GM23338 (cell line): ENCODE measurements around the gene IKBIP. TPM values are rescaled to one million over a fixed set of nuclear protein-coding genes. Genes with fewer than 3 reads are reported as not detected.

Source experiments
- ATAC-seq: fragments of 200-7000 bp; cut with Tn5 transposase; 3 replicates; pipeline ENCODE4 v1.9.1; 2020
- DNase-seq: peaks from one replicate; pipeline ENCODE4 v3.0.0-alpha.2; 2015; ENCODE audit warnings: low spot score
- H2AFZ ChIP-seq: fragments of 200-600 bp; sonication (generic); 2 replicates; pipeline ENCODE4 v1.8.0; 2016; ENCODE audit warnings: antibody characterized with exemption, mild to moderate bottlenecking, moderate library complexity
- H3F3A ChIP-seq: fragments of 200-600 bp; sonication (generic); replicated peaks from 2 replicates; pipeline ENCODE4 v1.8.0; 2017; ENCODE audit warnings: antibody characterized with exemption, mixed run types, low read depth
- H3K27ac ChIP-seq: fragments of 200-600 bp; sonication (generic); 2 replicates; pipeline ENCODE4 v1.6.1; 2016; ENCODE audit warnings: low read depth
- H3K27me3 ChIP-seq: fragments of 200-600 bp; sonication (generic); 2 replicates; pipeline ENCODE4 v1.8.0; 2016; ENCODE audit warnings: mild to moderate bottlenecking, mixed run types, moderate library complexity; ENCODE audit not compliant: insufficient read depth
- H3K36me3 ChIP-seq: fragments of 200-600 bp; sonication (generic); 2 replicates; pipeline ENCODE4 v1.8.0; 2016; ENCODE audit warnings: mild to moderate bottlenecking; ENCODE audit not compliant: insufficient read depth
- H3K4me1 ChIP-seq: fragments of 200-600 bp; sonication (generic); 2 replicates; pipeline ENCODE4 v1.8.0; 2016; ENCODE audit warnings: mild to moderate bottlenecking, moderate library complexity; ENCODE audit not compliant: insufficient read depth
- H3K4me2 ChIP-seq: fragments of 200-600 bp; sonication (generic); 2 replicates; pipeline ENCODE4 v1.7.1; 2017; ENCODE audit warnings: mixed run types
- H3K4me3 ChIP-seq: fragments of 200-600 bp; sonication (generic); 2 replicates; pipeline ENCODE4 v1.6.1; 2016; ENCODE audit warnings: mixed run types
- H3K79me2 ChIP-seq: fragments of 200-600 bp; sonication (generic); replicated peaks from 2 replicates; pipeline ENCODE4 v1.8.0; 2017; ENCODE audit warnings: mild to moderate bottlenecking; ENCODE audit not compliant: insufficient read depth
- H3K9me2 ChIP-seq: fragments of 200-600 bp; sonication (generic); 2 replicates; pipeline ENCODE4 v1.8.0; 2017; ENCODE audit not compliant: insufficient read depth
- H4K20me1 ChIP-seq: fragments of 200-600 bp; sonication (generic); replicated peaks from 2 replicates; pipeline ENCODE4 v1.8.0; 2017; ENCODE audit warnings: mild to moderate bottlenecking; ENCODE audit not compliant: insufficient read depth
- H3K27ac Mint-ChIP-seq: 2 replicates; pipeline ENCODE4 v1.8.0; 2020; ENCODE audit warnings: inconsistent platforms, mild to moderate bottlenecking, moderate library complexity, mixed read lengths
- H3K27me3 Mint-ChIP-seq: 3 replicates; pipeline ENCODE4 v1.8.0; 2022; ENCODE audit warnings: low read depth, mild to moderate bottlenecking, moderate library complexity, mixed read lengths, inconsistent platforms; ENCODE audit not compliant: insufficient read depth, poor library complexity
- H3K36me3 Mint-ChIP-seq: 3 replicates; pipeline ENCODE4 v1.8.0; 2021; ENCODE audit warnings: low read depth, mild to moderate bottlenecking, inconsistent platforms, moderate library complexity, mixed read lengths
- H3K4me1 Mint-ChIP-seq: 3 replicates; pipeline ENCODE4 v1.8.0; 2020; ENCODE audit warnings: mild to moderate bottlenecking, inconsistent platforms, mixed read lengths
- H3K4me3 Mint-ChIP-seq: 3 replicates; pipeline ENCODE4 v1.8.0; 2021; ENCODE audit warnings: moderate library complexity, mild to moderate bottlenecking, inconsistent platforms, mixed read lengths
- H3K9me3 Mint-ChIP-seq: 3 replicates; pipeline ENCODE4 v1.8.0; 2020; ENCODE audit warnings: moderate library complexity, mild to moderate bottlenecking, inconsistent platforms, mixed read lengths
- CREB1 ChIP-seq: fragments of 250-450 bp; sonication (Bioruptor Pico); IDR thresholded peaks from 2 replicates; pipeline ENCODE4 v1.5.0; 2020; ENCODE audit warnings: low read depth, mild to moderate bottlenecking, moderate library complexity
- EZH2 ChIP-seq: fragments of 200-600 bp; sonication (generic); IDR thresholded peaks from one replicate; pipeline ENCODE4 v1.8.0; 2017; ENCODE audit warnings: antibody characterized with exemption, mild to moderate bottlenecking, low read depth; ENCODE audit not compliant: unreplicated experiment
- EZH2phosphoT487 ChIP-seq: fragments of 200-600 bp; sonication (generic); IDR thresholded peaks from one replicate; pipeline ENCODE4 v1.8.1; 2018; ENCODE audit warnings: antibody characterized with exemption; ENCODE audit not compliant: unreplicated experiment
- JUNB ChIP-seq: IDR thresholded peaks from one replicate; pipeline ENCODE4 v1.6.1; 2016; ENCODE audit warnings: antibody characterized with exemption; ENCODE audit not compliant: unreplicated experiment
- POLR2AphosphoS5 ChIP-seq: IDR thresholded peaks from 2 replicates; pipeline ENCODE4 v1.6.1; 2016; ENCODE audit warnings: antibody characterized with exemption, low read depth
- STAT1 ChIP-seq: IDR thresholded peaks from one replicate; pipeline ENCODE4 v1.6.1; 2016; ENCODE audit warnings: antibody characterized with exemption; ENCODE audit not compliant: unreplicated experiment
- ZNF114 ChIP-seq: fragments of 250-450 bp; sonication (Bioruptor Pico); IDR thresholded peaks from 2 replicates; pipeline ENCODE4 v1.5.0; 2020; ENCODE audit warnings: mild to moderate bottlenecking, moderate library complexity
- polyA plus RNA-seq: library from polyadenylated mRNA; unstranded; fragments of >200 nt; fragmentation: Nextera tagmentation; extraction: Ambion mirVana; gene quantifications from 2 replicates; pipeline ENCODE4 v1.2.1, GENCODE V29; 2016
- total RNA-seq: library from RNA; depleted of rRNA; stranded (reverse); fragments of >200 nt; shearing (Covaris generic); gene quantifications from 2 replicates; pipeline ENCODE4 v1.2.3, GENCODE V29; 2014
- TF ChIP-seq, protein P1 (sequence below): fragments of 250-450 bp; sonication (Bioruptor Pico); IDR thresholded peaks from 2 replicates; pipeline ENCODE4 v1.5.0; 2020; ENCODE audit warnings: mild to moderate bottlenecking, moderate library complexity
- TF ChIP-seq, protein P2 (sequence below): IDR thresholded peaks from 2 replicates; pipeline ENCODE4 v1.6.1; 2016; ENCODE audit warnings: antibody characterized with exemption
- TF ChIP-seq, protein P3 (sequence below), 2 experiments: fragments of 200-600 bp in 1 of 2; sonication (generic) in 1 of 2; conservative IDR thresholded peaks; 2 replicates each; pipeline versions ENCODE4 v1.5.1 to v1.6.1; 2016 to 2017; ENCODE audit warnings: antibody characterized with exemption in 2 of 2, low read depth in 2 of 2, mild to moderate bottlenecking in 2 of 2, moderate library complexity in 1 of 2
- TF ChIP-seq, protein P4 (sequence below): IDR thresholded peaks from one replicate; pipeline ENCODE4 v1.6.1; 2018; ENCODE audit warnings: antibody characterized with exemption; ENCODE audit not compliant: unreplicated experiment

Gene IKBIP
- total and polyA plus RNA-seq, 2 experiments from 2014 or later = 17.8 to 22.5 TPM

DNA sequence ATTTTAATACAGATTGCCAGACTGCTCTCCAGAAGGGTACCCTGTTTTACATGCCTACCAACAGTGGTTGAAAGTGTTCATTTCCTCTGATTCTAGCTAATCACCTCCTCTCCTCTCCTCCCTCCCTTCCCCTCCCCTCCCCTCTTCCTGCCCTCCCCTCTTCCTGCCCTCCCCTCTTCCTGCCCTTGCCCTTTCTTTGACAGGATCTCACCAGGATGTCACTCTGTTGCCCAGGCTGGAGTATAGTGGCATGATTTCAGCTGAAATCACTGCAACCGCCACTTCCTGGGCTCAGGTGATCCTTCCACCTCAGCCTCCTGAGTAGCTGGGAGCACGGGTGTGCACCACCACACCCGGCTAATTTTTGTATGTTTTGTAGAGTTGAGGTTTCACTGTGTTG is 25.2 kb upstream of the IKBIP start:
- no peaks in the 10 kb centered on the region for H3K27me3 Mint-ChIP-seq
- H3K4me3 ChIP-seq = no peak overlapping the region
- H3K36me3 ChIP-seq = no peaks in the 10 kb centered on the region
- no peaks in the 10 kb centered on the region for H4K20me1 ChIP-seq
- H3K79me2 ChIP-seq = no peaks in the 10 kb centered on the region
- no peak for DNase-seq
- H3K9me3 Mint-ChIP-seq = no peaks in the 10 kb centered on the region
- no peak overlapping the region for H3K27ac Mint-ChIP-seq
- no peaks in the 10 kb centered on the region for H3F3A ChIP-seq
- no peak overlapping the region for H2AFZ ChIP-seq
- no peaks in the 10 kb centered on the region for H3K4me1 Mint-ChIP-seq
- no peak for ATAC-seq
- no peaks in the 10 kb centered on the region for H3K27me3 ChIP-seq
- H3K36me3 Mint-ChIP-seq = peaks cover 19% of the 10 kb centered on the region; the same call in 2 of the 3 replicates
- H3K4me1 ChIP-seq = peaks cover 3% of the 10 kb centered on the region; the same call in 1 of the 2 replicates
- no peak overlapping the region for H3K4me3 Mint-ChIP-seq
- TF ChIP-seq EZH2 (no peak), ZNF114 (CRISPR knock-in tag) (no peak), CREB1 (CRISPR knock-in tag) (no peak), POLR2AphosphoS5 (no peak), JUNB (no peak), EZH2phosphoT487 (no peak), STAT1 (no peak)
- TF ChIP-seq, protein P1, sequence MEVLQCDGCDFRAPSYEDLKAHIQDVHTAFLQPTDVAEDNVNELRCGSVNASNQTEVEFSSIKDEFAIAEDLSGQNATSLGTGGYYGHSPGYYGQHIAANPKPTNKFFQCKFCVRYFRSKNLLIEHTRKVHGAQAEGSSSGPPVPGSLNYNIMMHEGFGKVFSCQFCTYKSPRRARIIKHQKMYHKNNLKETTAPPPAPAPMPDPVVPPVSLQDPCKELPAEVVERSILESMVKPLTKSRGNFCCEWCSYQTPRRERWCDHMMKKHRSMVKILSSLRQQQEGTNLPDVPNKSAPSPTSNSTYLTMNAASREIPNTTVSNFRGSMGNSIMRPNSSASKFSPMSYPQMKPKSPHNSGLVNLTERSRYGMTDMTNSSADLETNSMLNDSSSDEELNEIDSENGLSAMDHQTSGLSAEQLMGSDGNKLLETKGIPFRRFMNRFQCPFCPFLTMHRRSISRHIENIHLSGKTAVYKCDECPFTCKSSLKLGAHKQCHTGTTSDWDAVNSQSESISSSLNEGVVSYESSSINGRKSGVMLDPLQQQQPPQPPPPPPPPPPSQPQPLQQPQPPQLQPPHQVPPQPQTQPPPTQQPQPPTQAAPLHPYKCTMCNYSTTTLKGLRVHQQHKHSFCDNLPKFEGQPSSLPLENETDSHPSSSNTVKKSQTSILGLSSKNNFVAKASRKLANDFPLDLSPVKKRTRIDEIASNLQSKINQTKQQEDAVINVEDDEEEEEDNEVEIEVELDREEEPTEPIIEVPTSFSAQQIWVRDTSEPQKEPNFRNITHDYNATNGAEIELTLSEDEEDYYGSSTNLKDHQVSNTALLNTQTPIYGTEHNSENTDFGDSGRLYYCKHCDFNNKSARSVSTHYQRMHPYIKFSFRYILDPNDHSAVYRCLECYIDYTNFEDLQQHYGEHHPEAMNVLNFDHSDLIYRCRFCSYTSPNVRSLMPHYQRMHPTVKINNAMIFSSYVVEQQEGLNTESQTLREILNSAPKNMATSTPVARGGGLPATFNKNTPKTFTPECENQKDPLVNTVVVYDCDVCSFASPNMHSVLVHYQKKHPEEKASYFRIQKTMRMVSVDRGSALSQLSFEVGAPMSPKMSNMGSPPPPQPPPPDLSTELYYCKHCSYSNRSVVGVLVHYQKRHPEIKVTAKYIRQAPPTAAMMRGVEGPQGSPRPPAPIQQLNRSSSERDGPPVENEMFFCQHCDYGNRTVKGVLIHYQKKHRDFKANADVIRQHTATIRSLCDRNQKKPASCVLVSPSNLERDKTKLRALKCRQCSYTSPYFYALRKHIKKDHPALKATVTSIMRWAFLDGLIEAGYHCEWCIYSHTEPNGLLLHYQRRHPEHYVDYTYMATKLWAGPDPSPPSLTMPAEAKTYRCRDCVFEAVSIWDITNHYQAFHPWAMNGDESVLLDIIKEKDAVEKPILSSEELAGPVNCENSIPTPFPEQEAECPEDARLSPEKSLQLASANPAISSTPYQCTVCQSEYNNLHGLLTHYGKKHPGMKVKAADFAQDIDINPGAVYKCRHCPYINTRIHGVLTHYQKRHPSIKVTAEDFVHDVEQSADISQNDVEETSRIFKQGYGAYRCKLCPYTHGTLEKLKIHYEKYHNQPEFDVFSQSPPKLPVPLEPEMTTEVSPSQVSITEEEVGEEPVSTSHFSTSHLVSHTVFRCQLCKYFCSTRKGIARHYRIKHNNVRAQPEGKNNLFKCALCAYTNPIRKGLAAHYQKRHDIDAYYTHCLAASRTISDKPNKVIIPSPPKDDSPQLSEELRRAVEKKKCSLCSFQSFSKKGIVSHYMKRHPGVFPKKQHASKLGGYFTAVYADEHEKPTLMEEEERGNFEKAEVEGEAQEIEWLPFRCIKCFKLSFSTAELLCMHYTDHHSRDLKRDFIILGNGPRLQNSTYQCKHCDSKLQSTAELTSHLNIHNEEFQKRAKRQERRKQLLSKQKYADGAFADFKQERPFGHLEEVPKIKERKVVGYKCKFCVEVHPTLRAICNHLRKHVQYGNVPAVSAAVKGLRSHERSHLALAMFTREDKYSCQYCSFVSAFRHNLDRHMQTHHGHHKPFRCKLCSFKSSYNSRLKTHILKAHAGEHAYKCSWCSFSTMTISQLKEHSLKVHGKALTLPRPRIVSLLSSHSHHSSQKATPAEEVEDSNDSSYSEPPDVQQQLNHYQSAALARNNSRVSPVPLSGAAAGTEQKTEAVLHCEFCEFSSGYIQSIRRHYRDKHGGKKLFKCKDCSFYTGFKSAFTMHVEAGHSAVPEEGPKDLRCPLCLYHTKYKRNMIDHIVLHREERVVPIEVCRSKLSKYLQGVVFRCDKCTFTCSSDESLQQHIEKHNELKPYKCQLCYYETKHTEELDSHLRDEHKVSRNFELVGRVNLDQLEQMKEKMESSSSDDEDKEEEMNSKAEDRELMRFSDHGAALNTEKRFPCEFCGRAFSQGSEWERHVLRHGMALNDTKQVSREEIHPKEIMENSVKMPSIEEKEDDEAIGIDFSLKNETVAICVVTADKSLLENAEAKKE (CRISPR knock-in tag) = no peak
- TF ChIP-seq, protein P2, sequence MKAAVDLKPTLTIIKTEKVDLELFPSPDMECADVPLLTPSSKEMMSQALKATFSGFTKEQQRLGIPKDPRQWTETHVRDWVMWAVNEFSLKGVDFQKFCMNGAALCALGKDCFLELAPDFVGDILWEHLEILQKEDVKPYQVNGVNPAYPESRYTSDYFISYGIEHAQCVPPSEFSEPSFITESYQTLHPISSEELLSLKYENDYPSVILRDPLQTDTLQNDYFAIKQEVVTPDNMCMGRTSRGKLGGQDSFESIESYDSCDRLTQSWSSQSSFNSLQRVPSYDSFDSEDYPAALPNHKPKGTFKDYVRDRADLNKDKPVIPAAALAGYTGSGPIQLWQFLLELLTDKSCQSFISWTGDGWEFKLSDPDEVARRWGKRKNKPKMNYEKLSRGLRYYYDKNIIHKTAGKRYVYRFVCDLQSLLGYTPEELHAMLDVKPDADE = no peak
- TF ChIP-seq, protein P3, sequence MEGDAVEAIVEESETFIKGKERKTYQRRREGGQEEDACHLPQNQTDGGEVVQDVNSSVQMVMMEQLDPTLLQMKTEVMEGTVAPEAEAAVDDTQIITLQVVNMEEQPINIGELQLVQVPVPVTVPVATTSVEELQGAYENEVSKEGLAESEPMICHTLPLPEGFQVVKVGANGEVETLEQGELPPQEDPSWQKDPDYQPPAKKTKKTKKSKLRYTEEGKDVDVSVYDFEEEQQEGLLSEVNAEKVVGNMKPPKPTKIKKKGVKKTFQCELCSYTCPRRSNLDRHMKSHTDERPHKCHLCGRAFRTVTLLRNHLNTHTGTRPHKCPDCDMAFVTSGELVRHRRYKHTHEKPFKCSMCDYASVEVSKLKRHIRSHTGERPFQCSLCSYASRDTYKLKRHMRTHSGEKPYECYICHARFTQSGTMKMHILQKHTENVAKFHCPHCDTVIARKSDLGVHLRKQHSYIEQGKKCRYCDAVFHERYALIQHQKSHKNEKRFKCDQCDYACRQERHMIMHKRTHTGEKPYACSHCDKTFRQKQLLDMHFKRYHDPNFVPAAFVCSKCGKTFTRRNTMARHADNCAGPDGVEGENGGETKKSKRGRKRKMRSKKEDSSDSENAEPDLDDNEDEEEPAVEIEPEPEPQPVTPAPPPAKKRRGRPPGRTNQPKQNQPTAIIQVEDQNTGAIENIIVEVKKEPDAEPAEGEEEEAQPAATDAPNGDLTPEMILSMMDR (conservative IDR thresholded peaks at IDR 0.05; ENCODE audit: low read depth in 2 of 2) = no peak
- TF ChIP-seq, protein P4, sequence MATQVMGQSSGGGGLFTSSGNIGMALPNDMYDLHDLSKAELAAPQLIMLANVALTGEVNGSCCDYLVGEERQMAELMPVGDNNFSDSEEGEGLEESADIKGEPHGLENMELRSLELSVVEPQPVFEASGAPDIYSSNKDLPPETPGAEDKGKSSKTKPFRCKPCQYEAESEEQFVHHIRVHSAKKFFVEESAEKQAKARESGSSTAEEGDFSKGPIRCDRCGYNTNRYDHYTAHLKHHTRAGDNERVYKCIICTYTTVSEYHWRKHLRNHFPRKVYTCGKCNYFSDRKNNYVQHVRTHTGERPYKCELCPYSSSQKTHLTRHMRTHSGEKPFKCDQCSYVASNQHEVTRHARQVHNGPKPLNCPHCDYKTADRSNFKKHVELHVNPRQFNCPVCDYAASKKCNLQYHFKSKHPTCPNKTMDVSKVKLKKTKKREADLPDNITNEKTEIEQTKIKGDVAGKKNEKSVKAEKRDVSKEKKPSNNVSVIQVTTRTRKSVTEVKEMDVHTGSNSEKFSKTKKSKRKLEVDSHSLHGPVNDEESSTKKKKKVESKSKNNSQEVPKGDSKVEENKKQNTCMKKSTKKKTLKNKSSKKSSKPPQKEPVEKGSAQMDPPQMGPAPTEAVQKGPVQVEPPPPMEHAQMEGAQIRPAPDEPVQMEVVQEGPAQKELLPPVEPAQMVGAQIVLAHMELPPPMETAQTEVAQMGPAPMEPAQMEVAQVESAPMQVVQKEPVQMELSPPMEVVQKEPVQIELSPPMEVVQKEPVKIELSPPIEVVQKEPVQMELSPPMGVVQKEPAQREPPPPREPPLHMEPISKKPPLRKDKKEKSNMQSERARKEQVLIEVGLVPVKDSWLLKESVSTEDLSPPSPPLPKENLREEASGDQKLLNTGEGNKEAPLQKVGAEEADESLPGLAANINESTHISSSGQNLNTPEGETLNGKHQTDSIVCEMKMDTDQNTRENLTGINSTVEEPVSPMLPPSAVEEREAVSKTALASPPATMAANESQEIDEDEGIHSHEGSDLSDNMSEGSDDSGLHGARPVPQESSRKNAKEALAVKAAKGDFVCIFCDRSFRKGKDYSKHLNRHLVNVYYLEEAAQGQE = no peak
- H3K4me2 ChIP-seq = no peak overlapping the region
- no peaks in the 10 kb centered on the region for H3K9me2 ChIP-seq
- H3K27ac ChIP-seq = no peak overlapping the region
